GM19324 (cell line): ENCODE measurements around the gene ZNF862.

Experiments used
- ATAC-seq: cut with Tn5 transposase; IDR thresholded peaks from one replicate; pipeline ENCODE4 v1.9.1; 2021; ENCODE audit warnings: mild to moderate bottlenecking, moderate library complexity; ENCODE audit not compliant: unreplicated experiment, low FRiP score

Gene ZNF862

DNA sequence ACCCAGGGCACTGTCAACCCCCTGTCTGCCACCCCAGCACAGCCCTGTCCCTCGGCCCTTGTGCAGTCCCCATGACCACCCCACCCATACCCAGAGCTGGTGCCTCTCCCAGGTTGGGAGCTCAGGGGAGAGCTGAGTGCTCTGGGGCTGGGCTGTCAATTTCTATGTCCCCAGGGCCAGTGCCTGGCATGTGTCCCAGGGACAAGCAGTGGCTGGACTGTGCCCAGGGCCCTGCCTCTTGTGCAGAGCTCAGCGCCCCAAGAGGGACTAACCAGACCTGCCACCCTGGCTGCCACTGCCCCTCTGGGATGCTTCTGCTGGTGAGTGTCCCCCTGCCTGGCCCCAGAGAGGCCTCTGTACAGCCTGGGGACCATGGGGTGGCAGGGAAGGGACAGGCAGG is 29.0 kb upstream of the ZNF862 start:
- no peak for ATAC-seq

- ATAC-seq = no peak
Observed at GRCh38 chr7:149811221-149811620, 27.0 kb upstream of the ZNF862 start.

- ATAC-seq = no peak
Observed at GRCh38 chr7:149811831-149812490, 26.2 kb upstream of the ZNF862 start.

DNA sequence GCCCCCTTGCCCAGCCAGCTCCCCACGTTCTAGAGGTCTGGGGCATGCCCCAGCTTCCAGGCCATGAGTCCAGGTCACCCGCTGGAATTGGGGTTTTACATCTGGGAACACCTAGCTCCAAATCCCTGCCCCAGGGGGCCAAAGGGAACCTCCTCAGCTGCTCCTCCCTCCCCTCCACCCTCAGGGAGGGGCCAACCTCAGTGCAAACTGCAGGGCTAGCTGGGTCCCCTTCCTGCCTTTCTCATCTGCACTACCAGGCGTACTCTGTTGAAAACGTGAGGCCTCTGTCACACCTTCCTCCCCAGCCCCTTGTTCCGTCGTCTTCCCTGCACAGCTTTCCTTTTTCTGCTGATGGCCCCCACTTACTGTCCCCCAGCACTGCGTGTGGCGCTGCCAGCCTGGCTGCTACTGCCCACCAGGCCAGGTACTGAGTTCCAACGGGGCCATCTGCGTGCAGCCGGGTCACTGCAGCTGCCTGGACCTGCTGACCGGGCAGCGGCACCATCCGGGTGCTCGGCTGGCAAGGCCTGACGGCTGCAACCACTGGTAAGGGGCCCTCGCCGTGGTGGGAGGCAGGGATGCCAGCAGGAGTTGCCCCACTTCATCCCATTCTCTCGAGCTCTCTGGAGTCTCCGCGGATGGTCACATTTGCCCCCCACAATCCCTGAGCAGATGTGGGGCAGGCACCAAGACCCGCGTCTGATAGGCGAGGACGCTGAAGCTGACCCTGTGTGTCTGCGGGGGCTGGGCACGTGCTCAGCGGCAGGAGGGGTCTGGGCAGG is 24.7 kb upstream of the ZNF862 start:
- ATAC-seq = no peak

DNA sequence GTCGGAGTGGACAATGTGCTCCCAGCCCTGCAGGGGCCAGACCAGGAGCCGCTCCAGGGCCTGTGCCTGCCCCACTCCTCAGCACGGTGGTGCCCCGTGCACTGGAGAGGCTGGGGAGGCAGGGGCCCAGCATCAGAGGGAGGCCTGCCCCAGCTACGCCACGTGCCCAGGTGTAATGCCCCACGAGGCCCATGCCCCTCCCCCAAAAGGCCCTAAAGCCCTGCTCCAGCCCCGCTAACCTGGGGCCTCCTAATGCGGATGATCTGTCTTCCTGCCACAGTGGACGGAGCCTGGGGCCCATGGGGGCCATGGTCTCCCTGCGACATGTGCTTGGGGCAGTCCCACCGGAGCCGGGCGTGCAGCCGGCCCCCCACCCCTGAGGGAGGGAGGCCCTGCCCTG is 23.7 kb upstream of the ZNF862 start:
- ATAC-seq = no peak

DNA sequence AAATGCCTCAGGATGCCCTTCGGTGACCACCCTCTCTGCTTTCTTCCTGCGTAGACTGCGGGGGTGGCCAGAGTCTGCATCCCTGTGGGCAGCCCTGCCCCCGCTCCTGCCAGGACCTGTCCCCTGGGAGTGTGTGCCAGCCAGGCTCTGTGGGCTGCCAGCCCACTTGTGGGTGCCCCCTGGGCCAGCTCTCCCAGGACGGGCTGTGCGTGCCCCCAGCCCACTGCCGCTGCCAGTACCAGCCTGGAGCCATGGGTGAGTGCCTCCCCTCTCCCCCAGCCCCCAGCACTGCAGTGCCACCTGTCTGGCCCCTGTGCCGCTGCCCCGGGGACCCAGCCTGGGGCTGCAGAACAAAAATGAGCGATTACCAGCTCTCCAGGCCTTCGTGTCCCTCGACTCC is 23.1 kb upstream of the ZNF862 start:
- no peak for ATAC-seq

- ATAC-seq = no peak
Observed at GRCh38 chr7:149815661-149816266, 22.4 kb upstream of the ZNF862 start.

- ATAC-seq = no peak
Observed at GRCh38 chr7:149816267-149816751, 21.9 kb upstream of the ZNF862 start.

DNA sequence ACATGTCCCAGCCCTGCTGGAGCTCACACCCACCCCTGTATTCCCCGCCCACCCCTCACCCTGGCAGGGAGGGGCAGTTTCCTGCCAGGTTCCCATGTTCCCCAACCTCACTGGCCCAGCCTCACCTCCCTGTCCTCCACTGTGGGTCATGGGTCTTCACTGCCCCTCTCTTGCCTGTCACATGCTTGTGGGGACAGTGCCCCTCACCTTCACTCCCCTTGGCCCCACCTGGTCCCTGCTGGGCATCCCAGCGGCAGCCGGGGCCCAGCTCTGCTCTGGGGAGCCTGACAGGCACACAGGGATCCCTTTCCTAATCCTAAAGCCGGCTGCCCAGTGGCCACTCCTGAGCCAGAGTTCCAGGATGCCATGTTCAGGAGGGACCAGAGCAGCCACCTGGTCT is 21.4 kb upstream of the ZNF862 start:
- no peak for ATAC-seq

DNA sequence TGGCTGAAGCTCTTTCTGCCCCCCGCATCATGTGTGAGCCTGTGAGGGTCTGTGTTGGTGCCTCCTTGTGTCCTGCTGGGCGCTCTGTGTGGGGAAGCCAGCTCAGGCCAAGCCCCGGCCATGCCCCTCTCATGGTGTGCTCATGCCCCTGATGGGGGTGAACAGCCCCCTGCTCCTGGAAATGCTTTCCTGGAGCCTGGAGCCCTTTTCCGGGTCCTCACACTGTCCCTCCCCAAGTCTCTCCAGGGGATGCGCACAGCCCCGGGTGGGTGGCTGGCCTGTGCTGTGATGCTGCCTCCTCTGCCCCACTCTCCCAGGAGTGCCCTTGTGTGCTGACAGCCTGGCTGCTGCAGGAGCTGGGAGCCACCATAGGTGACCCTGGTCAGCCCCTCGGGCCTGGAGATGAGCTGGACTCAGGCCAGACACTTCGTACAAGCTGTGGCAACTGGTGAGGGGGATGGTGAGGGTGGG is 20.8 kb upstream of the ZNF862 start:
- ATAC-seq = no peak

DNA sequence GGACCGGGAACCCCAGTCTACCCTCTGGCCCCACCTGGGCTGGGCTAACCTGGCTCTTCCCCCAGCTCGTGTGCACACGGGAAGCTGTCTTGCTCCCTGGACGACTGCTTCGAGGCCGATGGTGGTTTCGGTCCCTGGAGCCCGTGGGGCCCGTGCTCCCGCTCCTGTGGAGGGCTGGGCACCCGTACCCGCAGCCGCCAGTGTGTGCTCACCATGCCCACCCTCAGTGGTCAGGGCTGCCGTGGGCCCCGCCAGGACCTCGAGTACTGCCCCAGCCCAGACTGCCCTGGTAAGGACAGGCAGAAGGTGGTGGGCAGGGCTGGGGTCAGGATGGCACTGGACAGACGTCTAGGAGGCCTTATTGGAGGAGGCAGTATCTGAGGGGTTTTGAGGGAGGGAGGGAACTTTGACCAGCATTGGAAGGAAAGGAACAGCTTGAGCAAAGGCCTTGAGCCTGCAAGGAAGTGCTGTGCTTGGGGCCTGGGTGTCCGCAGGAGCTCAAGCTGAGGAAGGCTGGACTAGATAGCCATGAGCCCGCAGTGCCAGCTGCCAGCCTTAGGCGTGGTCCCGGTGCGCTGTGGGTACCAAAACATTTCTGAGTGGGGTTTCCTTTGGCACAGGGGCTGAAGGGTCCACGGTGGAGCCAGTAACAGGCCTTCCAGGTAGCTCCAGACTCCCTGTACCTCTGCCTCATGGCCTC is 20.2 kb upstream of the ZNF862 start:
- no peak for ATAC-seq

- no peak for ATAC-seq
Observed at GRCh38 chr7:149818536-149818840, 19.7 kb upstream of the ZNF862 start.

GRCh38 chr7:149819141-149819960 is 18.8 kb upstream of the ZNF862 start:
- no peak for ATAC-seq

- ATAC-seq = no peak
Observed at GRCh38 chr7:149819961-149820340, 18.2 kb upstream of the ZNF862 start.

DNA sequence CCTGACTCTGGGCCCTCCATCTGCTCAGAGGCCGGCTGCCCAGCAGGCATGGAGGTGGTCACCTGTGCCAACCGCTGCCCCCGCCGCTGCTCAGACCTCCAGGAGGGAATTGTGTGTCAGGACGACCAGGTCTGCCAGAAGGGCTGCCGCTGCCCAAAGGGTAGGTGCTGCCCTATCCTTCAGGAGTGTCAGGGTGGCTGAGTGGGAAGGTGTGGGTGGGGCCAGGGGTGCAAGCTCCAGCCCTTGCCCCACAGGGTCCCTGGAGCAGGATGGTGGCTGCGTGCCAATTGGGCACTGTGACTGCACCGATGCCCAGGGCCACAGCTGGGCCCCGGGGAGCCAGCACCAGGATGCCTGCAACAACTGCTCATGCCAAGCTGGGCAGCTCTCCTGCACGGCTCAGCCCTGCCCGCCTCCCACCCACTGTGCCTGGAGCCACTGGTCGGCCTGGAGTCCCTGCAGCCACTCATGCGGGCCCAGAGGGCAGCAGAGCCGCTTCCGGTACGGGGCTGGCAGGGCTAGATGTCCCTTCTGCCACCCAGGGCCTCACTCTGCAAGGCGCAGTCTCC is 17.5 kb upstream of the ZNF862 start:
- no peak for ATAC-seq

- ATAC-seq = no peak
Observed at GRCh38 chr7:149821191-149822148, 16.7 kb upstream of the ZNF862 start.

DNA sequence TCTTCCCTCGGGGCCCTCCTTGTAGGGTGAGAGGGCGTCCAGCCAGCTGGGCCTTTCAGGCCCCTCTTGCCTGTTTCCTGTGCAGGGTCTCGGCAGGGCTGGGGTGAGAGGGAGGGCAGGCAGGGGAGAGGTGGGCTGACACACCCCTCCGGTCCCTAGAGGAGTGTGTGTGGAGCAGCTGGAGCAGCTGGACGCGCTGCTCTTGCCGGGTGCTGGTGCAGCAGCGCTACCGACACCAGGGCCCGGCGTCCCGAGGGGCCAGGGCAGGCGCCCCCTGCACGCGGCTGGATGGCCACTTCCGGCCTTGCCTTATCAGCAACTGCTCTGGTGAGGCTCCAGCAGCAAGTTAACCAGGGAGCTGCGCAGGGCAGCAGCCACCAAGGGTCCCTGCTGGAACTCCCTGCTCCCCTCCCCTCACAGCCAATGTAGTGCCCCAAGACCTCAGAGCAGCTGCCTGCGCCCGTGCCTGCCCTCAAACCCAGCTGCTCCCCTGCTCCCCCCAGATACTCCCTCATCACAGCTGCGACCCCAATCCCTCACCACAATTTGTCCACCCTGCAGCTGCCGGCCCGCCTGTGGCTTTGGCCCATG is 15.7 kb upstream of the ZNF862 start:
- ATAC-seq = no peak

GRCh38 chr7:149823191-149823630 is 15.0 kb upstream of the ZNF862 start:
- ATAC-seq = no peak
